Stomach (tissue), 9 donors: ENCODE measurements around the gene CAMSAP2. TPM values are rescaled to one million over a fixed set of nuclear protein-coding genes. Genes with fewer than 3 reads are reported as not detected.

Experiments
- DNase-seq, 2 donors: peaks; one replicate each; pipeline versions ENCODE4 v3.0.0 to v3.0.0-alpha.2; 2013 to 2019
- H3K27ac ChIP-seq, 5 donors: fragments of 200-600 bp in 4 of 5; sonication (generic) in 4 of 5; one replicate each; pipeline ENCODE4 v1.5.1; 2013 to 2019; ENCODE audit warnings: mild to moderate bottlenecking in 1 of 5, moderate library complexity in 1 of 5
- H3K27me3 ChIP-seq, 3 donors: fragments of 200-600 bp; sonication (generic); one replicate each; pipeline ENCODE4 v1.5.1; 2017 to 2019; ENCODE audit warnings: mixed run types in 1 of 3
- H3K36me3 ChIP-seq, 4 donors: fragments of 200-600 bp; sonication (generic); 1 replicate in 3 of 4; 2 replicates in 1 of 4; pipeline ENCODE4 v1.5.1; 2016 to 2019
- H3K4me1 ChIP-seq, 4 donors: fragments of 200-600 bp; sonication (generic); one replicate each; pipeline ENCODE4 v1.5.1; 2016 to 2019
- H3K4me3 ChIP-seq, 4 donors: fragments of 200-600 bp; sonication (generic) in 3 of 4; one replicate each; pipeline ENCODE4 v1.5.1; 2016 to 2019; ENCODE audit warnings: mild to moderate bottlenecking in 1 of 4
- H3K9me3 ChIP-seq, 4 donors: fragments of 200-600 bp; sonication (generic); one replicate each; pipeline ENCODE4 v1.5.1; 2016 to 2019
- EP300 ChIP-seq: sonication (generic); formaldehyde crosslinking; IDR thresholded peaks from one replicate; pipeline ENCODE4 v1.6.1; 2017; ENCODE audit warnings: antibody characterized with exemption
- POLR2A ChIP-seq, 4 donors: fragments of 450-650 bp; IDR thresholded peaks; one replicate each; pipeline ENCODE4 v1.6.1; 2016; ENCODE audit warnings: antibody characterized with exemption in 4 of 4, control low read depth in 2 of 4, mild to moderate bottlenecking in 1 of 4, moderate library complexity in 1 of 4
- POLR2AphosphoS5 ChIP-seq, 3 donors: sonication (generic); formaldehyde crosslinking; IDR thresholded peaks; one replicate each; pipeline ENCODE4 v1.6.1; 2016; ENCODE audit warnings: antibody characterized with exemption in 3 of 3
- WGBS, 5 donors: extraction: QIAGEN DNeasy Blood & Tissue Kit in 3 of 5; methylation state at CpG; one replicate each; pipeline versions ENCODE4 v1.1.5 to v1.1.7; 2013 to 2018; 5-methylcytosine and 5-hydroxymethylcytosine counted together
- intact Hi-C: fragments of 100-400 bp; cut with DNase I; formaldehyde crosslinking; loops from one replicate; pipeline ENCODE4 v1.15.1; 2023; ENCODE audit warnings: low total_unique reads
- polyA plus RNA-seq, 3 donors: library from polyadenylated mRNA; stranded (reverse); fragments of 200-250 nt; gene quantifications; one replicate each; pipeline ENCODE4 v1.2.3, GENCODE V29; 2013
- total RNA-seq, 5 donors: library from RNA; depleted of rRNA; stranded (reverse); fragments of >200 nt; gene quantifications; one replicate each; pipeline versions ENCODE4 v1.1.0 to v1.2.3, GENCODE V29; 2014 to 2016
- TF ChIP-seq, protein P1 (sequence below), 7 experiments: fragments of 450-650 bp in 4 of 7; fragments of 200-600 bp in 3 of 7; sonication (generic) in 3 of 7; IDR thresholded peaks; one replicate each; pipeline ENCODE4 v1.5.1; 2016 to 2019; ENCODE audit warnings: antibody characterized with exemption in 7 of 7, control low read depth in 2 of 7, mild to moderate bottlenecking in 1 of 7
- donor health status: healthy with polysubstance abuse.
- donor health status: Bipolar disorder and iron deficiency.
- donor health status: healthy.

The CAMSAP2 gene
- total and polyA plus RNA-seq, 8 donors, result 4.5 to 35.4 (median 7.5) TPM

DNA sequence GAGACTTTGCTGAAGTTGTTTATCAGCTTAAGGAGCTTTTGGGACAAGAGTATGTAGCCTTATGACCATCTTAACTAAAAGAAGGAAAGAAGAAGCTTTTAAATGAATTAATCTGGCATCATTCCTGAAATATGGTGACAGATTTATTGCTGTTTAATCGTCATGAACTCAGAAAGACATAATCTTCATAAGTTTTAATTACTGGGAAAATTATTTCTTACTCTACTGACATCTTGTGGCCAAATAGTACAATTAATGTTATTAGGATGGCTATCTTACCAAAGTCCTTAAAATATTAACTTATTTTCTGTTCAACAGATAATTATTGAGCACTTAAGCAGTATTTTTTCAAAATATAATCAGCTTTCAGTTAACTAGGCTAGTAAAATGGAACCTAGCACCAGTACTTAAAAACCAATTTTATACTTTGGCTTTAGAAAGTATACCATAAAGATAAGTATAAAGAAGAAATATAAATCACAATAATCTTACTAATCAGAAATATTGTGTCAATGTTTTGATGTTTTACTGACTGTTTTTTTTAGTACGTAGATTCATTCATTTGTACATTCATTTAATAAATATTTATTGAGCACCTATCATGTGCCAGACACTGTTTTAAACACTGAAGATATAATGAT, 99.4 kb downstream of the CAMSAP2 start:
- TF ChIP-seq EP300, result no peak
- TF ChIP-seq, protein P1, sequence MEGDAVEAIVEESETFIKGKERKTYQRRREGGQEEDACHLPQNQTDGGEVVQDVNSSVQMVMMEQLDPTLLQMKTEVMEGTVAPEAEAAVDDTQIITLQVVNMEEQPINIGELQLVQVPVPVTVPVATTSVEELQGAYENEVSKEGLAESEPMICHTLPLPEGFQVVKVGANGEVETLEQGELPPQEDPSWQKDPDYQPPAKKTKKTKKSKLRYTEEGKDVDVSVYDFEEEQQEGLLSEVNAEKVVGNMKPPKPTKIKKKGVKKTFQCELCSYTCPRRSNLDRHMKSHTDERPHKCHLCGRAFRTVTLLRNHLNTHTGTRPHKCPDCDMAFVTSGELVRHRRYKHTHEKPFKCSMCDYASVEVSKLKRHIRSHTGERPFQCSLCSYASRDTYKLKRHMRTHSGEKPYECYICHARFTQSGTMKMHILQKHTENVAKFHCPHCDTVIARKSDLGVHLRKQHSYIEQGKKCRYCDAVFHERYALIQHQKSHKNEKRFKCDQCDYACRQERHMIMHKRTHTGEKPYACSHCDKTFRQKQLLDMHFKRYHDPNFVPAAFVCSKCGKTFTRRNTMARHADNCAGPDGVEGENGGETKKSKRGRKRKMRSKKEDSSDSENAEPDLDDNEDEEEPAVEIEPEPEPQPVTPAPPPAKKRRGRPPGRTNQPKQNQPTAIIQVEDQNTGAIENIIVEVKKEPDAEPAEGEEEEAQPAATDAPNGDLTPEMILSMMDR (IDR thresholded peaks at IDR 0.05), result peak in 2 of 7 experiments; percentile 36 to 40
- no peaks in the 10 kb centered on the region for H3K9me3 ChIP-seq
- H3K27me3 ChIP-seq, result no peaks in the 10 kb centered on the region
- no peak overlapping the region for H3K4me3 ChIP-seq
- 23 to 41% (median 38%) methylated on average over 2 of the region's 2 CpGs for WGBS, 5 donors
- peaks cover 0 to 11% (median 0%) of the 10 kb centered on the region in 4 donors for H3K4me1 ChIP-seq
- DNase-seq, result peak in 1 of 2 donors; percentile 41
- H3K36me3 ChIP-seq, result peaks cover 1 to 23% (median 10%) of the 10 kb centered on the region in 4 donors
- intact Hi-C loops, result no loop called here
- H3K27ac ChIP-seq, result no peak overlapping the region

DNA sequence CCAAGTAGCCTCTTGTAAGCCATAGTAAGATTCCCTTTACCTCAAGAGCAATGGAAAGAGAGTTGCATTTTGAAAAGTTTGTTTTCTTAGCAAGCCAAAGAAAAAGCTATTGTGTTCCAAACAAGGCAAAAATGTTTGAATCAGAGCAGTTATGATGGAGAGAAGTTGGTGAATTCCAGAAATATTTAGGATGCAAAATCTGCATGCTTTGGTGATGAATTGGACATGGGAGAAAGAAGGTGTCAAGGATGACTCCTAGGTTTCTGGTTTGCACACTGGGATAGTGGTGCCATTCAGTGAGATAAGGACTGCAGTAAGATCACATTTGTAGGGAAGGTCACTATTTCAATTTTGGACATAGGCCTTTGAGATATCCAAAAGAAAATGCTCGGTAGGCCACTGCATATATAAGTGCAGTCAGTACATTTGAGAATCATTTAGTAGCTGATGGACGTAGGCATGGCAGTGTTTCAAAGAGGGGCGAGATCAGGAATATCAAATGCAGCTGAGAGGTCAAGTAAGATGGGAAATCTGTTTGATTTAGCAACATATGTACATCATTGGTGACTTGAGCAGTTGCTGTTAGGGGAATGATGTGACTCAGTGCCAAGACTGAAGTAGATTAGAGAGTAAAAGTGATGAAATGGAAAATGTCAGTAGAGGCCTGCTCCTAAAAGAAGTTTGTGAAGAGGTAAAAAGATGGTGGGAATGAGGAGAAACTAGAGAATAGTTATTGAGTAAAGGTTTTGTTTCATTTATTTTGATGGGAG, 100.2 kb downstream of the CAMSAP2 start:
- Histone ChIP-seq H3K27ac (no peak overlapping the region), H3K4me3 (no peak overlapping the region), H3K4me1 (peaks cover 0 to 11% (median 0%) of the 10 kb centered on the region in 4 donors), H3K9me3 (no peaks in the 10 kb centered on the region), H3K27me3 (no peaks in the 10 kb centered on the region), H3K36me3 (peaks cover 3 to 24% (median 14%) of the 10 kb centered on the region in 4 donors)
- WGBS, 5 donors, result 83 to 89% (median 84%) methylated on average over 3 of the region's 3 CpGs
- TF ChIP-seq EP300 (no peak), POLR2AphosphoS5 (IDR thresholded peaks at IDR 0.05) (no peak), POLR2A (IDR thresholded peaks at IDR 0.05) (no peak)
- TF ChIP-seq, protein P1 (IDR thresholded peaks at IDR 0.05), result no peak
- intact Hi-C loops, result no loop called here
- DNase-seq, result no peak

DNA sequence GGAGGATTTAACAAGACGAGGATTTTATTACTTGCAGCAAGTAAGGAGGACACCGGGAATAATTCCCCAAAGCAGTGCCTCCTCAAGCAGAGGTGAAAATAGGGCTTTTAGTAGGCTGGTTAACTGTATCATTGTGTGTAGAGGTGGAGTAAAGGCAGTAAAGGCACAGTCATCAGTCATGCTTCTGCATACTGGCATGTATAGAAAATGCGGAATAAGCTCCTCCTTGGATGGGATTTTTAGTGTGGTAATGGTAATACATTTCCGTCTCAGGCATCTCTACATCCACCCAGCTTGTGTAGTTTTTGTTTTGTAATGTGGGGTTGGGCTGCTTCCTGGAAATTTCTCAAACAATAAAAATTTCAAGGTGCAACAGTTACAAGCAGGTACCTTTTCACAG, 106.7 kb downstream of the CAMSAP2 start:
- peaks cover 16 to 73% (median 64%) of the 10 kb centered on the region in 4 donors for H3K36me3 ChIP-seq
- H3K9me3 ChIP-seq, result no peaks in the 10 kb centered on the region
- intact Hi-C loops, result no loop called here
- WGBS, 5 donors, result 92 to 98% (median 95%) methylated on average over 4 of the region's 4 CpGs
- H3K4me1 ChIP-seq, result no peaks in the 10 kb centered on the region
- DNase-seq, result no peak
- no peak overlapping the region for H3K27ac ChIP-seq
- TF ChIP-seq EP300 (no peak), POLR2A (IDR thresholded peaks at IDR 0.05) (no peak), POLR2AphosphoS5 (IDR thresholded peaks at IDR 0.05) (no peak)
- TF ChIP-seq, protein P1 (IDR thresholded peaks at IDR 0.05), result no peak
- H3K27me3 ChIP-seq, result no peaks in the 10 kb centered on the region
- H3K4me3 ChIP-seq, result no peak overlapping the region

DNA sequence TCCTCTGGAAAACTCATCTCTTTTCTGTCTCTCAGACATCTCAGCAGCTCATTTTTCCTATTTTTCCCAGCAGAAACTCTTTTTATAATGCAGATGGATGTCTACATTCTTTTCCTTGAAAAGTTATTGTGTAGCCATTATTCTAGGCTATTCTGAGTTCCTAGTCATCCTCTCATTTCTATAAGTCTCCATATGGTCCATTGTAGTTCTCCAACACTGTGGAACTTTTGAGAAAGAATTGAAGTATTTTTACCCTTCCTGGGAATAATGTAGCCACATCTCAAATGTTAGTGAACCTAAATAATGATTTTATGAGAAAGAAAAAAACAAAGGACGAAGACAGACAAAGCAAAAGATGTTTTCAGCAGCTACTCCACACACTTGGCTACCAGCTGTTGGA, 107.7 kb downstream of the CAMSAP2 start:
- no peaks in the 10 kb centered on the region for H3K27me3 ChIP-seq
- no peak for DNase-seq
- H3K36me3 ChIP-seq, result peaks cover 24 to 83% (median 74%) of the 10 kb centered on the region in 4 donors
- TF ChIP-seq POLR2AphosphoS5 (IDR thresholded peaks at IDR 0.05), result no peak
- no peak for TF ChIP-seq EP300
- TF ChIP-seq, protein P1 (IDR thresholded peaks at IDR 0.05), result no peak
- no peaks in the 10 kb centered on the region for H3K9me3 ChIP-seq
- no peaks in the 10 kb centered on the region for H3K4me1 ChIP-seq
- intact Hi-C loops, result no loop called here
- no peak overlapping the region for H3K27ac ChIP-seq
- WGBS, 5 donors, result 90 to 100% (median 94%) methylated on average over 1 of the region's 1 CpG
- no peak overlapping the region for H3K4me3 ChIP-seq
